RWPE2 (cell line): Measurements from ENCODE around the gene RPEL1.

Experiments used
- ATAC-seq: fragments of 200-7000 bp; cut with Tn5 transposase; 3 replicates; pipeline ENCODE4 v1.9.1; 2021; ENCODE audit warnings: low read depth
- DNase-seq: peaks from one replicate; pipeline ENCODE4 v3.0.0-alpha.2; 2020; ENCODE audit warnings: low spot score
- H3K27ac ChIP-seq: fragments of 450-650 bp; 2 replicates; pipeline ENCODE4 v1.5.1; 2017; ENCODE audit warnings: mild to moderate bottlenecking; ENCODE audit not compliant: poor library complexity, severe bottlenecking
- H3K27me3 ChIP-seq: fragments of 250-450 bp; sonication (Bioruptor Pico); 2 replicates; pipeline ENCODE4 v1.5.1; 2021; ENCODE audit warnings: mild to moderate bottlenecking, moderate library complexity; ENCODE audit not compliant: insufficient read depth, poor library complexity, severe bottlenecking
- H3K36me3 ChIP-seq: fragments of 250-450 bp; sonication (Bioruptor Pico); 2 replicates; pipeline ENCODE4 v1.5.1; 2020; ENCODE audit warnings: low read depth, mild to moderate bottlenecking, moderate library complexity
- H3K4me1 ChIP-seq: fragments of 250-450 bp; sonication (Bioruptor Pico); 2 replicates; pipeline ENCODE4 v1.5.1; 2021; ENCODE audit warnings: mild to moderate bottlenecking, moderate library complexity; ENCODE audit not compliant: insufficient read depth, poor library complexity, severe bottlenecking
- H3K4me3 ChIP-seq: fragments of 250-450 bp; sonication (Bioruptor Pico); 2 replicates; pipeline ENCODE4 v1.5.1; 2021; ENCODE audit warnings: mild to moderate bottlenecking, moderate library complexity; ENCODE audit not compliant: severe bottlenecking
- H3K9me3 ChIP-seq: fragments of 250-450 bp; sonication (Bioruptor Pico); 2 replicates; pipeline ENCODE4 v1.5.1; 2021; ENCODE audit warnings: mild to moderate bottlenecking, moderate library complexity; ENCODE audit not compliant: severe bottlenecking
- CTCF ChIP-seq: fragments of 450-650 bp; IDR thresholded peaks from one replicate; pipeline ENCODE4 v1.5.1; 2017; ENCODE audit warnings: mild to moderate bottlenecking, moderate library complexity; ENCODE audit not compliant: poor library complexity, severe bottlenecking

RPEL1 gene

GRCh38 chr10:103225939-103226338 lies 19.7 kb upstream of the RPEL1 start:
- no peaks in the 10 kb centered on the region for H3K27me3 ChIP-seq
- H3K4me1 ChIP-seq: peaks cover 26% of the 10 kb centered on the region
- peak overlapping the region; percentile 99 for H3K27ac ChIP-seq
- no peaks in the 10 kb centered on the region for H3K36me3 ChIP-seq
- no peak for DNase-seq
- H3K9me3 ChIP-seq: peaks cover 6% of the 10 kb centered on the region
- H3K4me3 ChIP-seq: no peak overlapping the region
- no peak for ATAC-seq
- no peak for TF ChIP-seq CTCF

GRCh38 chr10:103227416-103227815 lies 18.3 kb upstream of the RPEL1 start:
- no peaks in the 10 kb centered on the region for H3K36me3 ChIP-seq
- H3K9me3 ChIP-seq: peaks cover 6% of the 10 kb centered on the region
- no peaks in the 10 kb centered on the region for H3K27me3 ChIP-seq
- H3K27ac ChIP-seq: peak overlapping the region; percentile 99
- DNase-seq: no peak
- H3K4me3 ChIP-seq: no peak overlapping the region
- TF ChIP-seq CTCF: no peak
- peaks cover 38% of the 10 kb centered on the region for H3K4me1 ChIP-seq
- peak; percentile 19; the same call in 2 of the 3 replicates for ATAC-seq

- peak overlapping the region; percentile 99 for H3K27ac ChIP-seq
- ATAC-seq: peak; percentile 88
These were observed 14.6 kb upstream of the RPEL1 start for GRCh38 chr10:103231047-103231551.

GRCh38 chr10:103232131-103232673 lies 13.5 kb upstream of the RPEL1 start:
- peak overlapping the region; percentile 99 for H3K27ac ChIP-seq
- TF ChIP-seq CTCF: no peak
- no peak overlapping the region for H3K4me3 ChIP-seq
- no peak for ATAC-seq
- H3K4me1 ChIP-seq: peaks cover 44% of the 10 kb centered on the region
- no peaks in the 10 kb centered on the region for H3K27me3 ChIP-seq
- no peak for DNase-seq
- H3K36me3 ChIP-seq: no peaks in the 10 kb centered on the region
- H3K9me3 ChIP-seq: no peaks in the 10 kb centered on the region

More at GRCh38 chr10:103231047-103231551, 14.6 kb upstream of the RPEL1 start:
- H3K36me3 ChIP-seq: no peaks in the 10 kb centered on the region
- no peak for TF ChIP-seq CTCF
- H3K4me3 ChIP-seq: no peak overlapping the region
- H3K27me3 ChIP-seq: no peaks in the 10 kb centered on the region
- H3K4me1 ChIP-seq: peaks cover 49% of the 10 kb centered on the region
- no peaks in the 10 kb centered on the region for H3K9me3 ChIP-seq
- DNase-seq: peak; percentile 76

- peak overlapping the region; percentile 99 for H3K27ac ChIP-seq
- peak; percentile 62 for ATAC-seq
These were observed 12.8 kb upstream of the RPEL1 start for GRCh38 chr10:103232772-103233488.

More at GRCh38 chr10:103232772-103233488, 12.8 kb upstream of the RPEL1 start:
- no peaks in the 10 kb centered on the region for H3K36me3 ChIP-seq
- TF ChIP-seq CTCF: no peak
- no peaks in the 10 kb centered on the region for H3K27me3 ChIP-seq
- no peaks in the 10 kb centered on the region for H3K9me3 ChIP-seq
- peaks cover 39% of the 10 kb centered on the region for H3K4me1 ChIP-seq
- no peak overlapping the region for H3K4me3 ChIP-seq
- DNase-seq: no peak
